ENCODE results near the gene MGAT5B.

Gene MGAT5B

GRCh38 chr17:76903631-76904030 is 35.4 kb downstream of the MGAT5B start:
- Histone ChIP-seq H3K36me3 (ENCODE audit: control insufficient read depth, insufficient read depth, low read length) (no peaks in the 10 kb centered on the region), H3K4me1 (ENCODE audit: control insufficient read depth, insufficient read depth, low read length, poor library complexity, severe bottlenecking) (no peaks in the 10 kb centered on the region), H3K9me3 (ENCODE audit: control insufficient read depth, low read length) (no peaks in the 10 kb centered on the region), H3K27ac (ENCODE audit: low read depth, low read length, severe bottlenecking) (no peak overlapping the region), H3K4me3 (ENCODE audit: extremely low read depth, insufficient read depth, low read length, poor library complexity, severe bottlenecking) (no peak overlapping the region)
- 91 to 94% methylated on average over 9 of the region's 9 CpGs for WGBS, 2 experiments (ENCODE audit: insufficient coverage in 2 of 2)

- Histone ChIP-seq H3K4me3 (ENCODE audit: extremely low read depth, insufficient read depth, low read length, poor library complexity, severe bottlenecking) (no peak overlapping the region), H3K27ac (ENCODE audit: low read depth, low read length, severe bottlenecking) (no peak overlapping the region), H3K9me3 (ENCODE audit: control insufficient read depth, low read length) (no peaks in the 10 kb centered on the region), H3K4me1 (ENCODE audit: control insufficient read depth, insufficient read depth, low read length, poor library complexity, severe bottlenecking) (no peaks in the 10 kb centered on the region), H3K36me3 (ENCODE audit: control insufficient read depth, insufficient read depth, low read length) (no peaks in the 10 kb centered on the region)
- WGBS, 2 experiments (ENCODE audit: insufficient coverage in 2 of 2), result 92 to 94% methylated on average over 9 to 13 of the region's 13 CpGs
Measured at GRCh38 chr17:76904116-76904515, 35.9 kb downstream of the MGAT5B start.

GRCh38 chr17:76905036-76905435 is 36.8 kb downstream of the MGAT5B start:
- Histone ChIP-seq H3K36me3 (ENCODE audit: control insufficient read depth, insufficient read depth, low read length) (no peaks in the 10 kb centered on the region), H3K9me3 (ENCODE audit: control insufficient read depth, low read length) (no peaks in the 10 kb centered on the region), H3K4me1 (ENCODE audit: control insufficient read depth, insufficient read depth, low read length, poor library complexity, severe bottlenecking) (no peaks in the 10 kb centered on the region), H3K4me3 (ENCODE audit: extremely low read depth, insufficient read depth, low read length, poor library complexity, severe bottlenecking) (no peak overlapping the region), H3K27ac (ENCODE audit: low read depth, low read length, severe bottlenecking) (no peak overlapping the region)
- WGBS, 2 experiments (ENCODE audit: insufficient coverage in 2 of 2), result 92 to 93% methylated on average over 8 of the region's 8 CpGs

- H3K27ac ChIP-seq (ENCODE audit: low read depth, low read length, severe bottlenecking), result no peak overlapping the region
- 86 to 91% methylated on average over 9 to 17 of the region's 17 CpGs for WGBS, 2 experiments (ENCODE audit: insufficient coverage in 2 of 2)
- H3K9me3 ChIP-seq (ENCODE audit: control insufficient read depth, low read length), result no peaks in the 10 kb centered on the region
- no peaks in the 10 kb centered on the region for H3K36me3 ChIP-seq (ENCODE audit: control insufficient read depth, insufficient read depth, low read length)
- H3K4me3 ChIP-seq (ENCODE audit: extremely low read depth, insufficient read depth, low read length, poor library complexity, severe bottlenecking), result no peak overlapping the region
- no peaks in the 10 kb centered on the region for H3K4me1 ChIP-seq (ENCODE audit: control insufficient read depth, insufficient read depth, low read length, poor library complexity, severe bottlenecking)
Measured at GRCh38 chr17:76905836-76906235, 37.6 kb downstream of the MGAT5B start.

- Histone ChIP-seq H3K27ac (ENCODE audit: low read depth, low read length, severe bottlenecking) (no peak overlapping the region), H3K36me3 (ENCODE audit: control insufficient read depth, insufficient read depth, low read length) (no peaks in the 10 kb centered on the region), H3K9me3 (ENCODE audit: control insufficient read depth, low read length) (no peaks in the 10 kb centered on the region), H3K4me1 (ENCODE audit: control insufficient read depth, insufficient read depth, low read length, poor library complexity, severe bottlenecking) (no peaks in the 10 kb centered on the region), H3K4me3 (ENCODE audit: extremely low read depth, insufficient read depth, low read length, poor library complexity, severe bottlenecking) (no peak overlapping the region)
- 68 to 82% methylated on average over 5 to 6 of the region's 6 CpGs for WGBS, 2 experiments (ENCODE audit: insufficient coverage in 2 of 2)
Measured at GRCh38 chr17:76906463-76906862, 38.3 kb downstream of the MGAT5B start.

- Histone ChIP-seq H3K36me3 (ENCODE audit: control insufficient read depth, insufficient read depth, low read length) (no peaks in the 10 kb centered on the region), H3K4me3 (ENCODE audit: extremely low read depth, insufficient read depth, low read length, poor library complexity, severe bottlenecking) (no peak overlapping the region), H3K9me3 (ENCODE audit: control insufficient read depth, low read length) (no peaks in the 10 kb centered on the region), H3K27ac (ENCODE audit: low read depth, low read length, severe bottlenecking) (no peak overlapping the region), H3K4me1 (ENCODE audit: control insufficient read depth, insufficient read depth, low read length, poor library complexity, severe bottlenecking) (no peaks in the 10 kb centered on the region)
- WGBS, 2 experiments (ENCODE audit: insufficient coverage in 2 of 2), result 78 to 90% methylated on average over 3 of the region's 3 CpGs
Measured at GRCh38 chr17:76907352-76907751, 39.1 kb downstream of the MGAT5B start.

- Histone ChIP-seq H3K4me3 (ENCODE audit: extremely low read depth, insufficient read depth, low read length, poor library complexity, severe bottlenecking) (no peak overlapping the region), H3K36me3 (ENCODE audit: control insufficient read depth, insufficient read depth, low read length) (no peaks in the 10 kb centered on the region), H3K27ac (ENCODE audit: low read depth, low read length, severe bottlenecking) (no peak overlapping the region), H3K4me1 (ENCODE audit: control insufficient read depth, insufficient read depth, low read length, poor library complexity, severe bottlenecking) (no peaks in the 10 kb centered on the region), H3K9me3 (ENCODE audit: control insufficient read depth, low read length) (no peaks in the 10 kb centered on the region)
- WGBS, 2 experiments (ENCODE audit: insufficient coverage in 2 of 2), result 47 to 48% methylated on average over 11 of the region's 13 CpGs
Measured at GRCh38 chr17:76909971-76910760, 42.0 kb downstream of the MGAT5B start.

GRCh38 chr17:76911299-76912017 is 43.3 kb downstream of the MGAT5B start:
- WGBS, 2 experiments (ENCODE audit: insufficient coverage in 2 of 2), result 71 to 84% methylated on average over 4 of the region's 5 CpGs
- Histone ChIP-seq H3K4me3 (ENCODE audit: extremely low read depth, insufficient read depth, low read length, poor library complexity, severe bottlenecking) (no peak overlapping the region), H3K4me1 (ENCODE audit: control insufficient read depth, insufficient read depth, low read length, poor library complexity, severe bottlenecking) (no peaks in the 10 kb centered on the region), H3K36me3 (ENCODE audit: control insufficient read depth, insufficient read depth, low read length) (no peaks in the 10 kb centered on the region), H3K9me3 (ENCODE audit: control insufficient read depth, low read length) (no peaks in the 10 kb centered on the region), H3K27ac (ENCODE audit: low read depth, low read length, severe bottlenecking) (no peak overlapping the region)

GRCh38 chr17:76912421-76913164 is 44.4 kb downstream of the MGAT5B start:
- Histone ChIP-seq H3K27ac (ENCODE audit: low read depth, low read length, severe bottlenecking) (no peak overlapping the region), H3K9me3 (ENCODE audit: control insufficient read depth, low read length) (no peaks in the 10 kb centered on the region), H3K4me3 (ENCODE audit: extremely low read depth, insufficient read depth, low read length, poor library complexity, severe bottlenecking) (no peak overlapping the region), H3K36me3 (ENCODE audit: control insufficient read depth, insufficient read depth, low read length) (no peaks in the 10 kb centered on the region), H3K4me1 (ENCODE audit: control insufficient read depth, insufficient read depth, low read length, poor library complexity, severe bottlenecking) (no peaks in the 10 kb centered on the region)
- 91 to 94% methylated on average over 27 to 28 of the region's 28 CpGs for WGBS, 2 experiments (ENCODE audit: insufficient coverage in 2 of 2)

- WGBS, 2 experiments (ENCODE audit: insufficient coverage in 2 of 2), result 90 to 97% methylated on average over 5 to 6 of the region's 6 CpGs
- no peaks in the 10 kb centered on the region for H3K4me1 ChIP-seq (ENCODE audit: control insufficient read depth, insufficient read depth, low read length, poor library complexity, severe bottlenecking)
- no peaks in the 10 kb centered on the region for H3K36me3 ChIP-seq (ENCODE audit: control insufficient read depth, insufficient read depth, low read length)
- H3K4me3 ChIP-seq (ENCODE audit: extremely low read depth, insufficient read depth, low read length, poor library complexity, severe bottlenecking), result no peak overlapping the region
- no peaks in the 10 kb centered on the region for H3K9me3 ChIP-seq (ENCODE audit: control insufficient read depth, low read length)
- no peak overlapping the region for H3K27ac ChIP-seq (ENCODE audit: low read depth, low read length, severe bottlenecking)
Measured at GRCh38 chr17:76914937-76915336, 46.7 kb downstream of the MGAT5B start.
